ENCODE measurements around the gene OXCT1.
"Not testable (repeated sequence)": the region's sequence is repeated elsewhere in the genome, so short reads cannot be mapped to it uniquely, and the experiment has no call there.

Gene OXCT1

DNA sequence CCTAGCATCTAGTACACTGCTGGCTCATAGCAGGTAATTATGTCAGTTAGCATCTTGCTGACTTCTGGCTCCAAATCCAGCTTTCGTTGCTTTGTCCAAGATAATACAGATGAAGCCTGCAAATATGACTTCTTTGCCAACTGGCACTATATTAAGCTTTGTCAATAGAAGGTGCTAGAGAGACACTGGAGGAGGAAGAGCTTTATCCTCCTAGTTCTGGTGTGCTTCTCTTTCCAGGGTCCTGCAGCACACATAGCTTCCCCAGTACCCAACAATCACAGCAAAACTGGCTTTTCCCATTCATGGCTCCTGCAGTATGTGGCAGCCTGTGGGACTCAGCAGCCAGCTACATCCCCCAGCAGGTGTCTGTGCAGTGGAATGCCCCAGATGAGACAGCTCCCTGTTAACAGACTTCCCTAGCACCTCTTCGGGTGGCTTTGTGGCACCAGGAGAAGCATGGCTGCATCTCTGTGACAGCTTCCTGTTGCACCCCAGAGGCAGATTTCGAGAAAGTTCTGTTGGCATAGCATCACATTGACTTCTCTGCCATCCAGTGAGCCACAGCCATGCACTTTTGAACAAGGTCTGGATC is 147.8 kb downstream of the OXCT1 start:
- no peak for DNase-seq

DNA sequence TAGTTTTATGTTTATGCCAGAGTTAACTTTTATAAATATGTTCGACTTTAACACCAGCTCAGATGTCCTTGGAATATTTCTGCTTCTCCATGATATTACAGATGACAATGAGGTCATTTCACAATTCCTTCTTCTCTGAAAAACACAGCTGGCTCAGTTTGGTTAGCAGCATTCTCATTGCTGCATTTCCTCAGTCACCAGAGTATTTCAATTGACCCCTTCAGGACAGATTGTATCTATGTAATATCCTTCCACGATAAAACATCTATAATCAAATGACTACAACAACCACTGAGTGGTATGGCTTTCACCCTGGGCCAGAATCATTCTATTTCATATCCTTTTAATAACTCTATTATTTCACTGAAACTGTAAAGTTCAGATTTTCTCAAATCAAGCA is 148.7 kb downstream of the OXCT1 start:
- no peak for DNase-seq

DNA sequence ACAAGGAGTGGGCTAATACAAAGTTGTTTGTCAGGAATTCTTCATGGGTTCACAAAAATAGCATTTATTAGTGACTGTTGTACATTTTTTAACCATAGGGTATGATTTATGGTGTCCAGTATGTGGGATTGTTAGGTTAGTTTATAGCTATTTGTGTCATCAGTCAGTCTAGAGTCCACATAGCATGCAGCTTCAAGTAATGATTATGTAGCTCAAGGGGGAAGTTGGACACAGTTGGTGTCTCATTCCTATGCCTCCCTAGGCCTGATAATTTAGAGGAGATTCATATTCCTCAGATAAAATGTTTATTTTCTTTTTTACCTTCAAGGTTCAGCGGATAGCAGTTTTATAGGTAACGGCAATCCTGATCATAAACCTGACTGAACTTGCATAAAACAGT is 153.8 kb downstream of the OXCT1 start:
- DNase-seq, result no peak

DNA sequence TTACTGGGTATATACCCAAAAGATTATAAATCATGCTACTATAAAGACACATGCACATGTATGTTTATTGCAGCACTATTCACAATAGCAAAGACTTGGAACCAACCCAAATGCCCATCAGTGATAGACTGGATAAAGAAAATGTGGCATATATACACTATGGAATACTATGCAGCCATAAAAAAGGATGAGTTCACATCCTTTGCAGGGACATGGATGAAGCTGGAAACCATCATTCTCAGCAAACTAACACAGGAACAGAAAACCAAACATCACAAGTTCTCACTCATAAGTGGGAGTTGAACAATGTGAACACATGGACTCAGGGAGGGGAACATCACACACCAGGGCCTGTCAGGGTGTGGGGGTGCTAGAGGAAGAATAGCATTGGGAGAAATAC is 155.8 kb downstream of the OXCT1 start:
- DNase-seq, result not testable (repeated sequence)

DNA sequence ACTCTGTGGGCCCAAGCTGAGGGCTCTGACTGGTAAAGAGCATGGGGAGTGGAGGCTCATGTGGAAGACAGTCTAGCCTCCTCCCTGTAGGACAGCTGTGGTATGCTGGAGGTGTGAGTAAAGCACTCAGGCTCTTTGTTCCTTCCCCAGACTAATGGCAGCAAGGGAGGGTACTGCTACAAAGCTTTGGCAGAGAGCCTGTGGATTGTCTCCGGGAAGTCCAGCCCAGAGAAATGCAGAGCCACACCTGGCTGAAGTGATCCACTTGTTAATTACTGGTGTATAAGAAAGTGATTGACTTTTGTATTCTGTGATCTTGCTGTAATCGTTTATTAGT is 161.7 kb downstream of the OXCT1 start:
- DNase-seq, result no peak

DNA sequence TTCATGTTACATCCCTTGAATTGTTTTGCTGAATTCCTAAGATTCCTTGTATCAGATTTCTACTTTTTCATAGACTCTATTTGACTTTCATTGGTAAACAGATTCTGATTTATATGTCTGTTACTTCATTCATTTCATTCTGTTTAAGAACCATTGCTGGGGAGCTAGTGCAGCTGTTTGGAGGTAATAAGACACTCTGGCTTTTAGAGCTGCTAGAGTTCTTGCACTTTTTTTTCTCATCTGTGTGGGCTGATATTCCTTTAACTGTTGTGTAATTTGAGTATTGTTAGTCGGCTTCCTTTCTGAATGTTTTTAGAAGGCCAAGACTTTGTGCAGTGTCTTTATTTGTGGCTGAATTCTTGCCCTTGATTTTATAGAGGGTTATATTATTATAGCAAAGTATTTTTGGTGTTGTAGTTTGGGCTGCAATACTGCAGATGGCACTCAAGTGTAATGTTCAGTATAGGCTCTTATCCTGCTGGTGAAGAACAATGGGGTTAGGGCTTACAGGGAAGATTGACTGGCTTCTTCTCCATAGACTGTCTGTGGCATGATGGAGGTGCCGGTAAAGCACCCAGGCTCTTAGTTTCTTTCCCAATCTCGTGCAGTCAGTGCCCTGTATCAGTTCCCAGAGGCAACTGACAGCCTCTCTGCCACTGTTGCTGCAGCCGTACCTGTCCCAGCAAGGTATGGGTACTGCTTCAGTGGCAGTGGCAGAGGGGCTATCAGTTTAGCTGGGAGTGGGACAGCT is 162.2 kb downstream of the OXCT1 start:
- no peak for DNase-seq

DNA sequence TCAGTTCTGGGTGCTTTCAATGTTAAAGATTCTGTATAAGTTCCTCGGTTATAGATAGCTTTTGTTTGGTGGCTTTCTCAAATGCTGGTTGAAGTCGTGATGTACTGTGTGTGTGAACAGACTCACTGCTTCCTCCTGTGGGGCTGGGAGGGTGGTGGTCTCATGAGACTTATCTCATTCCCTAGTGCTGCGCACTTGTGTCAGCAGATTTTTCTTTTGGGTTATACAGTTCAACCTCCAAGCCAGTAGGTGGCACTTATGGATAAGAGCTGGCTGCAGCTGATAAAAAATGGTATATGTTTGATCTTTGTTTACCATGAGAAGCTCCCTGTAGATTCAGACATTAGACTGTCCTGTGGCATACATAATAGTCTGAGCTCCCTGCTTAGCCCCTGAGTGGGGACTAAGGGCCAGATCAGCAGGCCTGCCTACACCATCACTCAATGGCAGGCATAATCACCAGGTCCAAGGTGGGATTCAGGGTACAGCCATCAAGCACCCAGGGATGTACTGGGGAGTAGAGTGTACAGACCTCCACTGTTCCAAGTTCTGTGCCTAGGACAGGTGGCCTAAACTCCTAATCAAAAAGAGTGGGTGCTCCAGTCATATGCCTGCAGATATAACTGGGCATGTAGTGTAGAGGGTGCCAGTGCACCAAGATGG is 174.2 kb downstream of the OXCT1 start:
- no peak for DNase-seq

DNA sequence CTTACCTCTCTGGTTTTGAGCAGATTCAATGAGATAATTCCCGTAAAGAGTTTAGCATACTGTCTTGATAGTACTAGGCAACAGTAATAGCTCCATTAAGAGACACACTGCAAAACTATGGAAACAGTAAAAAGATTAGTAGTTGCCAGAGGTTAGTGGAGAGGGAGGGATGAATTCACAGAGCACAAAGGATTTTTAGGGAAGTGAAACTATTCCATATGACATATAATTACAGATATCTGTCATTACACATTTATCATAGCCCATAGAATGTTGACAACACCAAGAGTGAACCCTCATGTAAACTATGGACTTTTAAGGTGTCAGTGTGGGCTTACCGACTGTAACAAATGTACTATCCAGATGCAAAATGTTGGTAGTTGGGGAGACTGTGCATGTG is 183.5 kb downstream of the OXCT1 start:
- DNase-seq, result no peak

DNA sequence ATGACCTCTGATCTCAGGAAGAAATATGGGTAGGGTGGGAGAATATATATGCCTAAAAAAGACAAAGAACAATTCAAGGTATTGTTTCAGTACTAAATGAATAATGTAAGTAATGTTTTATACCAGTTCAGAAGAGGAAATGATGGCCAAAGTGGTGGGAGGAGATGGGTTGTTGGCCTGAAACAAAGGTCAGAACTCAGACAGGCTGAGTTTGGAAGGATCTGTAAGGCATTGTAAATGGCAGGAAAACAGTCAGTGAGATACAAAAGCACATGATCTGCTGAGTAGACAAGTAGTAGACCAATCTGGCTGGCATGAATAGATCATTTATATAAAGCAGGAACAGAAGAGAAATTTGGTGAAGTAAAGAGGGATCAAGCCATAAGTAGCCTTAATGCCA is 184.0 kb downstream of the OXCT1 start:
- no peak for DNase-seq

DNA sequence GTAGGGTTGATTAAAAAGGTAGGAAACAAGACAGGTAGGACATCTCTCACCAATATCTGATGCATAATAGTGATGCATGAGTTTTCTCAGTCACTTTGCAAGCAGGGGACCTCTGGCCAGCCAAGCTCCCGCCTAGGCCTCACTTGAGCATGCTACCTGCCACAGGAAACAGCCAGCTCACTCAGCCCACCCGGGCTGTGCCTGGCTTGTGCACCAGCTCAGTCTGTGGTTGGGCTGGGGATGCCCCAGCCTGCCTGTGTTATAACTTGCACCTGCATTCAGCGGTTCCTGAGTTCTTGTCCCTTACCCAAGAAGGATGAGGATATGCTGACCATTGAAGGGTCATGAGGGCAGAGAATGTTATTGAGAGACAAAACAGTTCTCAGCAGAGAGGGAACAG is 187.0 kb downstream of the OXCT1 start:
- DNase-seq, result no peak

DNA sequence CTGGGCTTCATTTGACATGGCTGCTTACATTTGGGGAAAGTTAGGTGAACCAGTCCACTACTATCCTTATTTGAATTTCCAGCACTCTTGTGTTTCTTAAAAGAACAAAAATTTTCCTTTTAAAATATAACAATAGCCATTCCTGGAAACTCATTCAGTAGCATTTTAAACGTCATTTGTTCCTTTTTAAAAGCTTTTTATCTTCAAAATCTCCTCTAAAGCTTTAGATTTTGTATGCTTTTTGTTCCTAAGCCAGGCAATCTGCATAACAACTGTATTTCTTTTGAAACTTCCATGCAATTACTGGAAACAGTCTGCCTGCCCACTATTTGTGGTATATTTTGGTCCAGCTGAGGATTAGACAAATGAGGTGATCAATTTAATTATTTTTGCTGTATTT is 187.6 kb downstream of the OXCT1 start:
- no peak for DNase-seq

DNA sequence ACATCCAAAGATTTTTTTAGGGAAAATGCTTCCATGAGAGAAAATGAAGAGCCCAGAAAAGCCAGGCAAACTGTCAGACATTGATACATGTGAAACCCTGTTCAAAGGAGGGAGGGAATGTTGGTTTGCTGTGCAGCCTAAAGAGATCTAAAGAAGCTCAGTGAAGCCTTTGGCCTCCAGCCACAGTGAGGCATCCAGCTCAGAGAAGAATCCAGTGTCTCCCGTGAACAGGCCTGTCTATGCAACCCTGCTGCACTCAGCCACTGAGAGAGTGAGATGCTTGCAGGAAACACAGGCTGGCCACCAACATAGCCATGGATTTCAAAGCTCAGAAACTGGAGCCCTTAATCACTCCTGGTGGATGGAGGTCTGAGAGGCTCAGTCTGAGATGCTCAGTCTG is 188.4 kb downstream of the OXCT1 start:
- no peak for DNase-seq

All from amygdala (tissue), 56 donors.